Neural cell (in vitro differentiated cells): ENCODE data around the gene GPATCH3. TPM values are rescaled to one million over a fixed set of nuclear protein-coding genes. Genes with fewer than 3 reads are reported as not detected.

ENCODE experiments used
- H2AFZ ChIP-seq: fragments of 200-600, 300-800 bp; sonication (generic), shearing (Covaris generic); 2 replicates; pipeline ENCODE4 v1.6.0; 2014; ENCODE audit warnings: low read depth, mild to moderate bottlenecking, antibody characterized with exemption, low read length, moderate library complexity
- H3F3A ChIP-seq: fragments of 200-600 bp; shearing (Covaris generic); 2 replicates; pipeline ENCODE4 v1.6.1; 2016; ENCODE audit warnings: mild to moderate bottlenecking, moderate library complexity, mixed read lengths, antibody characterized with exemption, low read length; ENCODE audit not compliant: insufficient read depth, poor library complexity, severe bottlenecking
- H3K27ac ChIP-seq: fragments of 200-600, 300-800 bp; sonication (generic), shearing (Covaris generic); 2 replicates; pipeline ENCODE4 v1.5.1; 2014; ENCODE audit warnings: mild to moderate bottlenecking, low read length, moderate library complexity
- H3K27me3 ChIP-seq: fragments of 300-800, 200-600 bp; sonication (generic), shearing (Covaris generic); 2 replicates; pipeline ENCODE4 v1.6.0; 2014; ENCODE audit warnings: mild to moderate bottlenecking, low read depth, low read length, moderate library complexity; ENCODE audit not compliant: insufficient read depth
- H3K36me3 ChIP-seq: fragments of 300-800, 200-600 bp; sonication (generic), shearing (Covaris generic); 2 replicates; pipeline ENCODE4 v1.5.1; 2014; ENCODE audit warnings: mild to moderate bottlenecking, antibody characterized with exemption, low read length, moderate library complexity; ENCODE audit not compliant: insufficient read depth
- H3K4me2 ChIP-seq: fragments of 300-800, 200-600 bp; sonication (generic), shearing (Covaris generic); 2 replicates; pipeline ENCODE4 v1.6.0; 2014; ENCODE audit warnings: mild to moderate bottlenecking, low read length
- H3K4me3 ChIP-seq: fragments of 300-800, 200-600 bp; sonication (generic), shearing (Covaris generic); 2 replicates; pipeline ENCODE4 v1.5.1; 2014; ENCODE audit warnings: mild to moderate bottlenecking, low read length, moderate library complexity
- H3K79me2 ChIP-seq: fragments of 200-600 bp; shearing (Covaris generic); replicated peaks from 2 replicates; pipeline ENCODE4 v1.6.0; 2014; ENCODE audit warnings: mild to moderate bottlenecking, low read length, moderate library complexity; ENCODE audit not compliant: insufficient read depth
- H3K9ac ChIP-seq: fragments of 300-800, 200-600 bp; sonication (generic), shearing (Covaris generic); 2 replicates; pipeline ENCODE4 v1.6.1; 2016; ENCODE audit warnings: mild to moderate bottlenecking, low read length, mixed read lengths
- H3K9me2 ChIP-seq: fragments of 200-600 bp; shearing (Covaris generic); 2 replicates; pipeline ENCODE4 v1.6.1; 2016; ENCODE audit warnings: mild to moderate bottlenecking, low read length, mixed read lengths; ENCODE audit not compliant: insufficient read depth
- H3K9me3 ChIP-seq: fragments of 200-600, 300-800 bp; sonication (generic), shearing (Covaris generic); 2 replicates; pipeline ENCODE4 v1.6.1; 2016; ENCODE audit warnings: mild to moderate bottlenecking, mixed run types, low read length, moderate library complexity, mixed read lengths
- H4K20me1 ChIP-seq: fragments of 200-600 bp; shearing (Covaris generic); 2 replicates; pipeline ENCODE4 v1.6.1; 2016; ENCODE audit warnings: mild to moderate bottlenecking, mixed run types; ENCODE audit not compliant: insufficient read depth
- EP300 ChIP-seq: fragments of 450-650 bp; conservative IDR thresholded peaks from 2 replicates; pipeline ENCODE4 v1.6.1; 2014; ENCODE audit warnings: antibody characterized with exemption, mild to moderate bottlenecking, moderate library complexity; ENCODE audit not compliant: poor library complexity, severe bottlenecking
- EZH2 ChIP-seq: fragments of 200-600, 300-800 bp; shearing (Covaris generic), sonication (generic); IDR thresholded peaks from 2 replicates; pipeline ENCODE4 v1.6.1; 2014; ENCODE audit warnings: antibody characterized with exemption, low read length, borderline replicate concordance, mild to moderate bottlenecking; ENCODE audit not compliant: insufficient read depth, poor library complexity, severe bottlenecking
- MXI1 ChIP-seq: fragments of 450-650 bp; conservative IDR thresholded peaks from 2 replicates; pipeline ENCODE4 v1.6.1; 2014; ENCODE audit warnings: antibody characterized with exemption, mild to moderate bottlenecking; ENCODE audit not compliant: poor library complexity, severe bottlenecking
- POLR2AphosphoS5 ChIP-seq: IDR thresholded peaks from 2 replicates; pipeline ENCODE4 v1.6.1; 2012
- RAD21 ChIP-seq: fragments of 450-650 bp; conservative IDR thresholded peaks from 2 replicates; pipeline ENCODE4 v1.6.1; 2014; ENCODE audit warnings: antibody characterized with exemption, mild to moderate bottlenecking, moderate library complexity
- SMC3 ChIP-seq: fragments of 450-650 bp; conservative IDR thresholded peaks from 2 replicates; pipeline ENCODE4 v1.6.1; 2014; ENCODE audit warnings: antibody characterized with exemption, mild to moderate bottlenecking, moderate library complexity; ENCODE audit not compliant: poor library complexity
- TAF1 ChIP-seq: IDR thresholded peaks from 2 replicates; pipeline ENCODE4 v1.6.1; 2012; ENCODE audit warnings: low read depth
- polyA minus RNA-seq: library from RNA; depleted of rRNA, polyadenylated mRNA; stranded (reverse); fragments of >200 nt; gene quantifications from 2 replicates; pipeline ENCODE4 v1.2.3, GENCODE V29; 2014
- polyA plus RNA-seq: library from polyadenylated mRNA; depleted of rRNA; stranded (reverse); fragments of >200 nt; gene quantifications from 2 replicates; pipeline ENCODE4 v1.2.3, GENCODE V29; 2014
- TF ChIP-seq, protein P1 (sequence below): IDR thresholded peaks from 2 replicates; pipeline ENCODE4 v1.6.1; 2012; ENCODE audit warnings: borderline replicate concordance
- TF ChIP-seq, protein P2 (sequence below): fragments of 450-650 bp; IDR thresholded peaks from 2 replicates; pipeline ENCODE4 v1.5.1; 2014; ENCODE audit warnings: antibody characterized with exemption, mild to moderate bottlenecking, moderate library complexity; ENCODE audit not compliant: poor library complexity, severe bottlenecking

GPATCH3 gene, protein sequence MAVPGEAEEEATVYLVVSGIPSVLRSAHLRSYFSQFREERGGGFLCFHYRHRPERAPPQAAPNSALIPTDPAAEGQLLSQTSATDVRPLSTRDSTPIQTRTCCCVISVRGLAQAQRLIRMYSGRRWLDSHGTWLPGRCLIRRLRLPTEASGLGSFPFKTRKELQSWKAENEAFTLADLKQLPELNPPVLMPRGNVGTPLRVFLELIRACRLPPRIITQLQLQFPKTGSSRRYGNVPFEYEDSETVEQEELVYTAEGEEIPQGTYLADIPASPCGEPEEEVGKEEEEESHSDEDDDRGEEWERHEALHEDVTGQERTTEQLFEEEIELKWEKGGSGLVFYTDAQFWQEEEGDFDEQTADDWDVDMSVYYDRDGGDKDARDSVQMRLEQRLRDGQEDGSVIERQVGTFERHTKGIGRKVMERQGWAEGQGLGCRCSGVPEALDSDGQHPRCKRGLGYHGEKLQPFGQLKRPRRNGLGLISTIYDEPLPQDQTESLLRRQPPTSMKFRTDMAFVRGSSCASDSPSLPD
- polyA plus RNA-seq: 6.6 and 7.1 TPM in 2 replicates
- 13.4 and 14.2 TPM in 2 replicates for polyA minus RNA-seq

DNA sequence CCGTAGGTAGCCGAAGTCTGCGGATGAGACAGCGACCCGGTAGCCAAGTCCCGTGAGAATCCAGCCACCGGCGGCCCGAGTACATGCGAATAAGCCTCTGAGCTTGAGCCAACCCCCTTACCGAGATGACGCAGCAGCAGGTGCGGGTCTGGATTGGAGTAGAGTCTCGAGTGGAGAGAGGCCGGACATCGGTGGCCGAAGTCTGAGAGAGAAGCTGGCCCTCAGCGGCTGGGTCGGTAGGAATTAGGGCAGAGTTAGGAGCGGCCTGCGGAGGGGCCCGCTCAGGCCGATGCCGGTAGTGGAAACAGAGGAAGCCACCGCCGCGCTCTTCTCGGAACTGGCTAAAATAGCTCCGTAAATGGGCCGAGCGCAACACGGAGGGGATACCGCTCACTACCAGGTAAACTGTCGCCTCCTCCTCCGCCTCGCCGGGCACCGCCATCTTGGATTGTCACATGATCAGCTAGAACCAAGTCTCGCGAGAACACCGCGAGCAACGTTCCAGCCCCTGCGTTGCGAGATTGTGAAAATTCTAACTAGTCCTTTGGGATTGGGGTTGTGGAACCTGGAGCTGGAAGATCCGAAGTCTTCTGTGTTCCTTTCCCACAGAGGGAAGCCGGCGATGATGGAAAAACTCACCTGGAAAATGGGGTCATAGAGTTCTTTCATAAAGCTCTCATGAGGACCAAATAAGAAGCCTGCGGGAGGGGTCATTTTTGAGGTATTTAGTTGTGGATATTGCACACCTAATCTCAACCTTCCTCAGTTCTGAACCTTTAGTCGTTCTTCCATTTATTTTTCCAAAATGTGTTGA is at the start of gene GPATCH3:
Gene GPATCH3, minus strand, starts transcription at position 467 of the 814 bp plus-strand sequence. Its CDS starts 25 bp downstream, at position 442.
- peak within 1 kb of the TSS; percentile 94 for H2AFZ ChIP-seq
- peak within 1 kb of the TSS; percentile 80 for H3K9ac ChIP-seq
- H3K36me3 ChIP-seq: no peaks in the 10 kb centered on the region
- no peaks in the 10 kb centered on the region for H4K20me1 ChIP-seq
- peak; percentile 50 for TF ChIP-seq EP300
- TF ChIP-seq SMC3: peak; percentile 18
- peak; percentile 87 for TF ChIP-seq TAF1
- peak; percentile 86 for TF ChIP-seq MXI1
- TF ChIP-seq, protein P1, sequence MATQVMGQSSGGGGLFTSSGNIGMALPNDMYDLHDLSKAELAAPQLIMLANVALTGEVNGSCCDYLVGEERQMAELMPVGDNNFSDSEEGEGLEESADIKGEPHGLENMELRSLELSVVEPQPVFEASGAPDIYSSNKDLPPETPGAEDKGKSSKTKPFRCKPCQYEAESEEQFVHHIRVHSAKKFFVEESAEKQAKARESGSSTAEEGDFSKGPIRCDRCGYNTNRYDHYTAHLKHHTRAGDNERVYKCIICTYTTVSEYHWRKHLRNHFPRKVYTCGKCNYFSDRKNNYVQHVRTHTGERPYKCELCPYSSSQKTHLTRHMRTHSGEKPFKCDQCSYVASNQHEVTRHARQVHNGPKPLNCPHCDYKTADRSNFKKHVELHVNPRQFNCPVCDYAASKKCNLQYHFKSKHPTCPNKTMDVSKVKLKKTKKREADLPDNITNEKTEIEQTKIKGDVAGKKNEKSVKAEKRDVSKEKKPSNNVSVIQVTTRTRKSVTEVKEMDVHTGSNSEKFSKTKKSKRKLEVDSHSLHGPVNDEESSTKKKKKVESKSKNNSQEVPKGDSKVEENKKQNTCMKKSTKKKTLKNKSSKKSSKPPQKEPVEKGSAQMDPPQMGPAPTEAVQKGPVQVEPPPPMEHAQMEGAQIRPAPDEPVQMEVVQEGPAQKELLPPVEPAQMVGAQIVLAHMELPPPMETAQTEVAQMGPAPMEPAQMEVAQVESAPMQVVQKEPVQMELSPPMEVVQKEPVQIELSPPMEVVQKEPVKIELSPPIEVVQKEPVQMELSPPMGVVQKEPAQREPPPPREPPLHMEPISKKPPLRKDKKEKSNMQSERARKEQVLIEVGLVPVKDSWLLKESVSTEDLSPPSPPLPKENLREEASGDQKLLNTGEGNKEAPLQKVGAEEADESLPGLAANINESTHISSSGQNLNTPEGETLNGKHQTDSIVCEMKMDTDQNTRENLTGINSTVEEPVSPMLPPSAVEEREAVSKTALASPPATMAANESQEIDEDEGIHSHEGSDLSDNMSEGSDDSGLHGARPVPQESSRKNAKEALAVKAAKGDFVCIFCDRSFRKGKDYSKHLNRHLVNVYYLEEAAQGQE: peak; percentile 91
- peak; percentile 94 for TF ChIP-seq POLR2AphosphoS5
- TF ChIP-seq, protein P2, sequence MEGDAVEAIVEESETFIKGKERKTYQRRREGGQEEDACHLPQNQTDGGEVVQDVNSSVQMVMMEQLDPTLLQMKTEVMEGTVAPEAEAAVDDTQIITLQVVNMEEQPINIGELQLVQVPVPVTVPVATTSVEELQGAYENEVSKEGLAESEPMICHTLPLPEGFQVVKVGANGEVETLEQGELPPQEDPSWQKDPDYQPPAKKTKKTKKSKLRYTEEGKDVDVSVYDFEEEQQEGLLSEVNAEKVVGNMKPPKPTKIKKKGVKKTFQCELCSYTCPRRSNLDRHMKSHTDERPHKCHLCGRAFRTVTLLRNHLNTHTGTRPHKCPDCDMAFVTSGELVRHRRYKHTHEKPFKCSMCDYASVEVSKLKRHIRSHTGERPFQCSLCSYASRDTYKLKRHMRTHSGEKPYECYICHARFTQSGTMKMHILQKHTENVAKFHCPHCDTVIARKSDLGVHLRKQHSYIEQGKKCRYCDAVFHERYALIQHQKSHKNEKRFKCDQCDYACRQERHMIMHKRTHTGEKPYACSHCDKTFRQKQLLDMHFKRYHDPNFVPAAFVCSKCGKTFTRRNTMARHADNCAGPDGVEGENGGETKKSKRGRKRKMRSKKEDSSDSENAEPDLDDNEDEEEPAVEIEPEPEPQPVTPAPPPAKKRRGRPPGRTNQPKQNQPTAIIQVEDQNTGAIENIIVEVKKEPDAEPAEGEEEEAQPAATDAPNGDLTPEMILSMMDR: no peak
- no peak for TF ChIP-seq RAD21
- no peak for TF ChIP-seq EZH2
- H3K4me3 ChIP-seq: peak within 1 kb of the TSS; percentile 76
- H3K4me2 ChIP-seq: peak within 1 kb of the TSS; percentile 87
- H3F3A ChIP-seq: no peaks in the 10 kb centered on the region
- H3K27me3 ChIP-seq: no peaks in the 10 kb centered on the region
- peaks cover 17% of the 10 kb centered on the region for H3K79me2 ChIP-seq
- no peaks in the 10 kb centered on the region for H3K9me3 ChIP-seq
- peak within 1 kb of the TSS; percentile 76 for H3K27ac ChIP-seq
- H3K9me2 ChIP-seq: no peaks in the 10 kb centered on the region

DNA sequence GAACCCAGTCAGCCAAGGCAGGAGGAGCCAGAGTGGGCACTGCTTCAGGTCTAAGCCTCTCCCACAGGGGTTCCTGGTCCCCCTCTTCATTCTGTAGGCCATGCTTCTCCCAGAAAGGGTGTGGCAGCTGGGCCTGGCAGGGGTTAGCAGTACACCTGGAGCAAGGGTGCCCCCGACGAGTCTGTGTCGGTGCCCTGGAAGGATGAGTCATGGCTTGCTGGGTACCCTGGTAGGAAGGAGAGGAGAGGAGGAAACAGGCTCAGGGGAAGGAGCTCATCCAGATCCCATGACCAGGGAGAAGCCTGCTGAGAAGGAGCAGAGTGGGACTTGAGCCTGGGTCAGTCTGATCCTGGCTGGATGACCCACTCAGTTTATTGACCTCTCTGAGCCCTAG is 49.7 kb upstream of the GPATCH3 start:
- H3K4me2 ChIP-seq: no peak overlapping the region
- no peak overlapping the region for H3K9ac ChIP-seq
- no peak for TF ChIP-seq MXI1
- no peak for TF ChIP-seq TAF1
- TF ChIP-seq, protein P1: no peak
- no peak for TF ChIP-seq POLR2AphosphoS5
- TF ChIP-seq EP300: no peak
- TF ChIP-seq RAD21: no peak
- TF ChIP-seq SMC3: no peak
- TF ChIP-seq EZH2: no peak
- TF ChIP-seq, protein P2: no peak
- H3K36me3 ChIP-seq: no peaks in the 10 kb centered on the region
- no peak overlapping the region for H3K4me3 ChIP-seq
- no peaks in the 10 kb centered on the region for H3K27me3 ChIP-seq
- no peaks in the 10 kb centered on the region for H4K20me1 ChIP-seq
- H2AFZ ChIP-seq: no peak overlapping the region
- no peak overlapping the region for H3K27ac ChIP-seq
- H3F3A ChIP-seq: no peaks in the 10 kb centered on the region
- no peaks in the 10 kb centered on the region for H3K79me2 ChIP-seq
- H3K9me3 ChIP-seq: no peaks in the 10 kb centered on the region
- H3K9me2 ChIP-seq: no peaks in the 10 kb centered on the region
